H1 (cell line): ENCODE data around the gene PDZRN4. TPM values are rescaled to one million over a fixed set of nuclear protein-coding genes. Genes with fewer than 3 reads are reported as not detected.

ENCODE experiments used
- RFX5 ChIP-seq: IDR thresholded peaks from 2 replicates; pipeline ENCODE4 v1.6.1; 2011; ENCODE audit warnings: low read depth, low read length, improper control_type of control experiment, borderline replicate concordance
- SIX5 ChIP-seq: IDR thresholded peaks from 2 replicates; pipeline ENCODE4 v1.6.1; 2011; ENCODE audit warnings: mild to moderate bottlenecking, low read depth, low read length
- SUZ12 ChIP-seq: fragments of 200-600 bp; sonication (generic); IDR thresholded peaks from 2 replicates; pipeline ENCODE4 v1.6.1; 2012; ENCODE audit warnings: mild to moderate bottlenecking, inconsistent platforms, low read length, moderate library complexity, mixed read lengths
- polyA plus RNA-seq, 7 experiments: library from polyadenylated mRNA; depleted of rRNA in 3 of 7; stranded (reverse) in 5 of 7; unstranded in 2 of 7; fragments of >200 nt in 5 of 7; fragments of 200-250 nt in 2 of 7; gene quantifications; 1 replicate in 5 of 7; 2 replicates in 1 of 7; 4 replicates in 1 of 7; pipeline versions ENCODE4 v1.2.1 to v1.2.3, GENCODE V29; 2011 to 2013; ENCODE audit warnings: missing spikeins in 2 of 7, mixed read lengths in 2 of 7
- total RNA-seq: library from RNA; stranded (reverse); fragmentation: NEBNext Ultra II Directional; extraction: Animal tissue kit (Norgen Biotek cat#: 25700); gene quantifications from 2 replicates; pipeline ENCODE4 v1.2.1, GENCODE V29; 2021
- TF ChIP-seq, protein P1 (sequence below), 3 experiments: IDR thresholded peaks; 1 replicate in 2 of 3; 2 replicates in 1 of 3; pipeline versions ENCODE4 v1.5.1 to v1.6.1; 2011; ENCODE audit warnings: low read length in 3 of 3, mild to moderate bottlenecking in 3 of 3, inconsistent platforms in 2 of 3, low read depth in 1 of 3, moderate library complexity in 1 of 3; ENCODE audit not compliant: insufficient read depth in 1 of 3; ENCODE audit errors: control extremely low read depth in 1 of 3

Gene PDZRN4
- total and polyA plus RNA-seq, 2 of the 8 experiments (the other 6 are each of a cell fraction or from before 2014, with no cell fraction given): not detected

DNA sequence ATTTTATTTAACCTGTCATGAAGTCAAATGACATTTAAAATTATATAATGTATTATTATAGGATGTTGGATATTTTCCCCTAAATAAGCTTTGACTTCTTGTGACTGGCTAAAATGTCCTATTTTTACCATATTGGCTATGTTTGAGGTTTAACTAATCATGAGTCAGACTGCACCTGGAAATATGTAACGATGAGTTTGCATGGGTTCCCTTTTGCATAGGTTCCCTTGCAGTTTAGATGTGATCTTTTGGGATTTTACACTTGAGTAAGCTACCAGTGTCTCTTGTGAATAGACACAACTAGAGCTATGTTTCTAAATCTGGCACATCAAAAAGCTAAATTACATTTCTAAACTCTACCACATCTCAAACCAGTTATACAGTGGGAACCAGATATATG lies 5.2 kb downstream of the PDZRN4 start (continued):
- TF ChIP-seq SUZ12 (no peak), RFX5 (no peak), SIX5 (no peak)
- TF ChIP-seq, protein P1, sequence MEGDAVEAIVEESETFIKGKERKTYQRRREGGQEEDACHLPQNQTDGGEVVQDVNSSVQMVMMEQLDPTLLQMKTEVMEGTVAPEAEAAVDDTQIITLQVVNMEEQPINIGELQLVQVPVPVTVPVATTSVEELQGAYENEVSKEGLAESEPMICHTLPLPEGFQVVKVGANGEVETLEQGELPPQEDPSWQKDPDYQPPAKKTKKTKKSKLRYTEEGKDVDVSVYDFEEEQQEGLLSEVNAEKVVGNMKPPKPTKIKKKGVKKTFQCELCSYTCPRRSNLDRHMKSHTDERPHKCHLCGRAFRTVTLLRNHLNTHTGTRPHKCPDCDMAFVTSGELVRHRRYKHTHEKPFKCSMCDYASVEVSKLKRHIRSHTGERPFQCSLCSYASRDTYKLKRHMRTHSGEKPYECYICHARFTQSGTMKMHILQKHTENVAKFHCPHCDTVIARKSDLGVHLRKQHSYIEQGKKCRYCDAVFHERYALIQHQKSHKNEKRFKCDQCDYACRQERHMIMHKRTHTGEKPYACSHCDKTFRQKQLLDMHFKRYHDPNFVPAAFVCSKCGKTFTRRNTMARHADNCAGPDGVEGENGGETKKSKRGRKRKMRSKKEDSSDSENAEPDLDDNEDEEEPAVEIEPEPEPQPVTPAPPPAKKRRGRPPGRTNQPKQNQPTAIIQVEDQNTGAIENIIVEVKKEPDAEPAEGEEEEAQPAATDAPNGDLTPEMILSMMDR (IDR thresholded peaks at IDR 0.05; ENCODE audit: control extremely low read depth in 1 of 3, insufficient read depth in 1 of 3, low read depth in 1 of 3, low read length in 3 of 3): no peak
